Karpas-422 (cell line): ENCODE data around the gene EDDM3A. TPM values are rescaled to one million over a fixed set of nuclear protein-coding genes. Genes with fewer than 3 reads are reported as not detected.

ENCODE experiments used
- DNase-seq: peaks from one replicate; pipeline ENCODE4 v3.0.0-alpha.2; 2015
- H2AFZ ChIP-seq: fragments of 200-600 bp; sonication (generic); 2 replicates; pipeline ENCODE4 v1.6.1; 2014; ENCODE audit warnings: antibody characterized with exemption, low read length, mixed read lengths
- H3K27ac ChIP-seq: fragments of 200-600 bp; sonication (generic); 2 replicates; pipeline ENCODE4 v1.5.1; 2014; ENCODE audit warnings: mild to moderate bottlenecking, low read length, moderate library complexity
- H3K27me3 ChIP-seq: fragments of 200-600 bp; sonication (generic); 2 replicates; pipeline ENCODE4 v1.6.1; 2014; ENCODE audit warnings: low read length, mixed read lengths
- H3K36me3 ChIP-seq: fragments of 200-600 bp; sonication (generic); 2 replicates; pipeline ENCODE4 v1.6.1; 2014; ENCODE audit warnings: low read length, mixed read lengths; ENCODE audit not compliant: insufficient read depth
- H3K4me1 ChIP-seq: fragments of 200-600 bp; sonication (generic); 2 replicates; pipeline ENCODE4 v1.6.1; 2014; ENCODE audit warnings: mild to moderate bottlenecking, low read length, mixed read lengths
- H3K4me2 ChIP-seq: fragments of 200-600 bp; sonication (generic); 2 replicates; pipeline ENCODE4 v1.6.1; 2014; ENCODE audit warnings: low read length, low read depth, mild to moderate bottlenecking; ENCODE audit not compliant: poor library complexity, severe bottlenecking
- H3K4me3 ChIP-seq: fragments of 200-600 bp; sonication (generic); 2 replicates; pipeline ENCODE4 v1.5.1; 2014; ENCODE audit warnings: mild to moderate bottlenecking, antibody characterized with exemption, low read length, mixed read lengths
- H3K79me2 ChIP-seq: fragments of 200-600 bp; sonication (generic); 2 replicates; pipeline ENCODE4 v1.6.1; 2014; ENCODE audit warnings: mild to moderate bottlenecking, low read length, mixed read lengths
- H3K9ac ChIP-seq: fragments of 200-600 bp; sonication (generic); 2 replicates; pipeline ENCODE4 v1.6.0; 2014; ENCODE audit warnings: low read length
- H3K9me2 ChIP-seq: fragments of 200-600 bp; sonication (generic), shearing (Covaris generic); replicated peaks from 2 replicates; pipeline ENCODE4 v1.6.0; 2014; ENCODE audit warnings: mild to moderate bottlenecking, low read length, moderate library complexity; ENCODE audit not compliant: insufficient read depth
- H3K9me3 ChIP-seq: fragments of 300-700, 200-600 bp; sonication (generic); 2 replicates; pipeline ENCODE4 v1.6.1; 2014; ENCODE audit warnings: low read length, mixed read lengths
- H4K20me1 ChIP-seq: fragments of 200-600 bp; sonication (generic); 2 replicates; pipeline ENCODE4 v1.6.1; 2014; ENCODE audit warnings: mild to moderate bottlenecking, antibody characterized with exemption, low read length, low read depth; ENCODE audit not compliant: insufficient read depth
- total RNA-seq: library from RNA; depleted of rRNA; stranded (reverse); fragments of >200 nt; shearing (Covaris generic); gene quantifications from 2 replicates; pipeline ENCODE4 v1.2.3, GENCODE V29; 2014; ENCODE audit warnings: low replicate concordance

Gene EDDM3A
- total RNA-seq, 1 experiment from 2014 or later, result not detected

DNA sequence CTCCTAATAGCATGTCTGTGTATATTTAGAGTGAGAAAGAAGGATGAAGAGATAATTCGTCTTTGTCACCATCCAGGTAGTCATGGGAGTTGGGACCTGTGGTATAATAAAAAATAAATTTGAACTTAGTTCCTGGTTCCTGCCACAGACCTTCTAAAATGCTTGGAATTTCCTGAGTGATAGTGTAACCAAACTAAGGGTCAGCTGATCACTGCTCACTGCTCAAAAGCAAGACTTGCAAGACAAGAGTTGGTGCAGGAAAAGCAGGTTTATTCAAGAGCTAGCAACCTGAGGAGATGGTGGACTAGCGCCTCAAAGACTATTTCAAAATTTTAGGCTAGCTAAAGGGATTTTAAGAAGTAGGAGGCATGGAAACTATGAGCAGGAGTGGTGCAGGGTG is 38.1 kb upstream of the EDDM3A start:
- no peaks in the 10 kb centered on the region for H3K36me3 ChIP-seq
- H3K4me3 ChIP-seq, result no peak overlapping the region
- H3K9ac ChIP-seq, result no peak overlapping the region
- H3K27ac ChIP-seq, result no peak overlapping the region
- DNase-seq, result no peak
- no peak overlapping the region for H2AFZ ChIP-seq
- H3K27me3 ChIP-seq, result no peaks in the 10 kb centered on the region
- no peaks in the 10 kb centered on the region for H3K4me1 ChIP-seq
- H3K9me3 ChIP-seq, result no peaks in the 10 kb centered on the region
- no peaks in the 10 kb centered on the region for H3K79me2 ChIP-seq
- no peaks in the 10 kb centered on the region for H4K20me1 ChIP-seq
- H3K4me2 ChIP-seq, result no peak overlapping the region
- no peaks in the 10 kb centered on the region for H3K9me2 ChIP-seq

DNA sequence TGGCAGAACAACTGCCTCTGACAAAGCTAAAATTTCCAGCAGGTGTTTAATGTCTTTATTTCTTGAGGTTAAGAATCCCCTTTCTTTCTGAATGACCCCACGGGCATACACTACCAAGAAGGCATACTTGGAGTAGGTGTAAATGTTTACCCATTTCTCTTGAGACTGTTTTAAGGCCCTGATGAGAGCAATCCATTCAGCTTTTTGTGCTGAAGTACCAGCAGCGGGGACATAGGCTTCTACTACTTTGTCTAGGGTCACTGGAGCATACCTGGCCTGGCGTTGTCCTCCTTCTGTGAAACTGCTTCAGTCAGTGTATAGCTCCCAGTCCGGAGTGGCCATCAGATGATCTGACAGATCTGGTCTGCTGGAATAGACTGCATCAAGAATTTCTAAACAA is 34.4 kb upstream of the EDDM3A start:
- H3K9me3 ChIP-seq, result no peaks in the 10 kb centered on the region
- H4K20me1 ChIP-seq, result no peaks in the 10 kb centered on the region
- no peaks in the 10 kb centered on the region for H3K36me3 ChIP-seq
- no peak overlapping the region for H3K4me3 ChIP-seq
- H2AFZ ChIP-seq, result no peak overlapping the region
- no peak for DNase-seq
- no peak overlapping the region for H3K9ac ChIP-seq
- no peak overlapping the region for H3K4me2 ChIP-seq
- H3K79me2 ChIP-seq, result no peaks in the 10 kb centered on the region
- no peaks in the 10 kb centered on the region for H3K27me3 ChIP-seq
- H3K9me2 ChIP-seq, result no peaks in the 10 kb centered on the region
- H3K4me1 ChIP-seq, result no peaks in the 10 kb centered on the region
- no peak overlapping the region for H3K27ac ChIP-seq

- H3K79me2 ChIP-seq, result no peaks in the 10 kb centered on the region
- H3K9me3 ChIP-seq, result no peaks in the 10 kb centered on the region
- no peak overlapping the region for H3K4me3 ChIP-seq
- H3K36me3 ChIP-seq, result no peaks in the 10 kb centered on the region
- no peak overlapping the region for H3K9ac ChIP-seq
- no peak for DNase-seq
- H4K20me1 ChIP-seq, result no peaks in the 10 kb centered on the region
- no peaks in the 10 kb centered on the region for H3K4me1 ChIP-seq
- no peak overlapping the region for H3K4me2 ChIP-seq
- H3K9me2 ChIP-seq, result no peaks in the 10 kb centered on the region
- H3K27ac ChIP-seq, result no peak overlapping the region
- no peak overlapping the region for H2AFZ ChIP-seq
- H3K27me3 ChIP-seq, result no peaks in the 10 kb centered on the region
Observed at GRCh38 chr14:20711685-20712084, 34.0 kb upstream of the EDDM3A start.

- H3K4me1 ChIP-seq, result no peaks in the 10 kb centered on the region
- no peaks in the 10 kb centered on the region for H4K20me1 ChIP-seq
- no peak for DNase-seq
- H3K9me2 ChIP-seq, result no peaks in the 10 kb centered on the region
- H3K4me2 ChIP-seq, result no peak overlapping the region
- no peak overlapping the region for H2AFZ ChIP-seq
- no peak overlapping the region for H3K4me3 ChIP-seq
- no peaks in the 10 kb centered on the region for H3K27me3 ChIP-seq
- H3K79me2 ChIP-seq, result no peaks in the 10 kb centered on the region
- H3K9me3 ChIP-seq, result no peaks in the 10 kb centered on the region
- H3K36me3 ChIP-seq, result no peaks in the 10 kb centered on the region
- no peak overlapping the region for H3K27ac ChIP-seq
- H3K9ac ChIP-seq, result no peak overlapping the region
Observed at GRCh38 chr14:20712904-20713303, 32.8 kb upstream of the EDDM3A start.

DNA sequence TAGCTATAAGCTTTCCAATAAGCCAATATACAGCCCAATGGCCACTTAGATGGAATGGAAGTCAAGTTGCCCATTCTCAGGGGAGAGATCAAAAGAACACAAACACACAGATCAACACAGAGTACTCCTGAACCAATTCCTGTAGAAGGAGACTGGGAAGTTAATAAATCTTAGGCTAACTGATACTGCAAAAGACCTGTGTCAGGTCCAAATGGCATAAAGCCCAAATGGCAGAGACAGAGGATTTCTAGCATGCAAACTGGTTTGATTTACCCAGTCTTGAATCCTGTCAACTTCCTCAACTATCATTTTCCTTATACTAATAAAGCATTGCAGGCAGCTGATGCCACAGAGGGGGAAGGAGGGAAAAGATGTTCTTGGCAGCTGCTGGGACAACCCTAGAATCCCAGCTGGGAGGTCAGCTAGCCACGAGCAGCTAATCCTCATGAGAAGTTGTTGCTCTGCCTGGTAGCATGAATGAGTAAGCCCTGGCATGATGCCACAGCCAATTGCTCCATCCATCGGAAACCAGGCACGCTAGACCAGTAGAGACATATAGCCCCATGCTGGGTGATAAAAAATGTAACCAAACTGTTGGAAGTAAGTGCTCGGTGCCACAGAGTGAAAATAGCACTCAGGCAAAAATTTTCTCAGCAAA is 31.0 kb upstream of the EDDM3A start:
- no peaks in the 10 kb centered on the region for H3K79me2 ChIP-seq
- H3K9ac ChIP-seq, result no peak overlapping the region
- DNase-seq, result no peak
- H3K4me2 ChIP-seq, result no peak overlapping the region
- H3K36me3 ChIP-seq, result no peaks in the 10 kb centered on the region
- no peaks in the 10 kb centered on the region for H4K20me1 ChIP-seq
- H3K27me3 ChIP-seq, result no peaks in the 10 kb centered on the region
- H3K27ac ChIP-seq, result no peak overlapping the region
- H3K9me2 ChIP-seq, result no peaks in the 10 kb centered on the region
- H3K9me3 ChIP-seq, result no peaks in the 10 kb centered on the region
- H3K4me1 ChIP-seq, result no peaks in the 10 kb centered on the region
- H2AFZ ChIP-seq, result no peak overlapping the region
- H3K4me3 ChIP-seq, result no peak overlapping the region

DNA sequence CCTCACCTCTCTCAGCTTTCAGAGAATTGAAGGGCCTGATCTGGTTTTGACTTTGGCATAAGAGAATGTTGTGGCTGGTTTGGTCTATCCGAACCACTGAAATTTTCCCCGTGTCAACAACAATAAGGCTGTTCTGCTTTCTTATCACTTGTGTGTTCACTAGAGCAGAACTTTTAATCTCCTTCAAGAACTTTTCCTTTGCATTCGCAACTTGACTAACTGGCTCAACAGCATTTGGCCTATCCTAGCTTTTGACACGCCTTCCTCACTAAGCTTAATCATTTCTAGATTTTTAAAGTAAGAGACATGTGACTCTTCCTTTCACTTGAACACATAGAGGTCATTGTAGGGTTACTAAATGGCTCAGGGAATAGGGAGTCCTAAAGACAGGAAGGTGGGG is 25.9 kb upstream of the EDDM3A start:
- Histone ChIP-seq H3K4me2 (no peak overlapping the region), H3K4me3 (no peak overlapping the region), H3K9ac (no peak overlapping the region), H3K79me2 (no peaks in the 10 kb centered on the region), H3K4me1 (no peaks in the 10 kb centered on the region), H3K9me2 (no peaks in the 10 kb centered on the region), H3K27ac (no peak overlapping the region), H3K36me3 (no peaks in the 10 kb centered on the region), H3K27me3 (no peaks in the 10 kb centered on the region), H3K9me3 (no peaks in the 10 kb centered on the region), H4K20me1 (no peaks in the 10 kb centered on the region), H2AFZ (no peak overlapping the region)
- no peak for DNase-seq

DNA sequence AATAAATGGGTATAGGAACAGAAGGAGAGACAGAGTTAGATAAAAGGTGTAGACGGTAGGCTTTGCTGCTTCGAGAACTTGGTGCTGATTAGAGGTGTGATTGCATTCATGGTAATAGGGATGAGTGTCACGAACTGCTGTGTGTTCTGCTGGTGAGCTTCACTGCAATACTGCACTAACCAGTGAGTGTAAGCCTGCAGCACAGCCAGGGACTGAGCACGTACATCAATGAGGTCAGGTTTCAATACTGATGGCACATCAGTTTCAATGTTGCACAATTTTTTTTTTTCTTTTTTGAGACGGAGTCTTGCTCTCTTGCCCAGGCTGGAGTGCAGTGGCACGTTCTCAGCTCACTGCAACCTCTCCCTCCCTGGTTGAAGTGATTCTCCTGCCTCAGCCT is 24.9 kb upstream of the EDDM3A start:
- no peaks in the 10 kb centered on the region for H3K9me2 ChIP-seq
- no peaks in the 10 kb centered on the region for H3K27me3 ChIP-seq
- no peak overlapping the region for H3K4me3 ChIP-seq
- H2AFZ ChIP-seq, result no peak overlapping the region
- H3K4me1 ChIP-seq, result no peaks in the 10 kb centered on the region
- H3K9me3 ChIP-seq, result no peaks in the 10 kb centered on the region
- H3K79me2 ChIP-seq, result no peaks in the 10 kb centered on the region
- H3K4me2 ChIP-seq, result no peak overlapping the region
- no peak overlapping the region for H3K9ac ChIP-seq
- no peaks in the 10 kb centered on the region for H4K20me1 ChIP-seq
- no peaks in the 10 kb centered on the region for H3K36me3 ChIP-seq
- DNase-seq, result no peak
- H3K27ac ChIP-seq, result no peak overlapping the region

DNA sequence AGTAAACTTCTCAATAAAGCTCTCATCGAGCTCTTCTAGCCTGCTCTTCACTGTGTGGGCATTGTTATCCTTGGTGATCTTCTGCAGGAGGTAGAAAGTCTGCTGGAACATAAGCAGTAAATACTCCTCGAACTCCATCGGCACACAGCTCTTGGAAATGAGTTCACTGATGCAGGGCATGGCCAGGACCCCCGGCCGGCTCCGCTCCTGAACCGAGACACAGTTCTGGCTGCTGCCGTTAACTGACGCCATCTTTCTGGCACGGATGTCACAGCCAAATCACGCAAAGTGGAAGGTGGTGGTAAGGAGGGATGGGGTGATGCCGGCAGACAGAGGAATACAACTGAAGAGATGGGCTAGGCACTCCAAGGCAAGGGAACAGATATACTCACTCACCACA is 23.7 kb upstream of the EDDM3A start:
- Histone ChIP-seq H3K4me1 (no peaks in the 10 kb centered on the region), H3K79me2 (no peaks in the 10 kb centered on the region), H3K4me3 (no peak overlapping the region), H3K27ac (no peak overlapping the region), H3K9me3 (no peaks in the 10 kb centered on the region), H3K4me2 (no peak overlapping the region), H2AFZ (no peak overlapping the region), H3K9me2 (no peaks in the 10 kb centered on the region), H3K27me3 (no peaks in the 10 kb centered on the region), H4K20me1 (no peaks in the 10 kb centered on the region), H3K9ac (no peak overlapping the region), H3K36me3 (no peaks in the 10 kb centered on the region)
- no peak for DNase-seq

DNA sequence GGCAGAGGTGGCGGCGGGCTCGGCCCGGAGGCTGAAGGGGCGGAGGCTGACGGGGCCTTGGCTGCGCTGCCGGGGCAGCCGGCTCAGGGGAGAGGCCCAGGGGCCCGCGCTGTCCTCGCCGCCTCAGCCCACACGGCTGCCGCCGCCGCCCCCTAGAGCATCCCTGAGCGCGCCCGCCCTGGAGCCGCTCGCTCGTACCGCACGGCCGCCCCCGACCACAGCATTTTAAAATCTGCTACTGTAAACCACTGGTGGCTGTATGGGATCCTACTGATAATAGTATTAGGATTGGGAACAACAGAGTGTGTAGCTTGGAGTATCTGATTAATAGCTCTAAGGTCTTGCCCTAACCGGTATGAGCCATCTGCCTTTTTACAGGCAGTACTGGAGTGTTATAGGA is 22.2 kb upstream of the EDDM3A start:
- no peak for DNase-seq
- Histone ChIP-seq H3K4me3 (no peak overlapping the region), H2AFZ (no peak overlapping the region), H3K36me3 (no peaks in the 10 kb centered on the region), H3K4me1 (no peaks in the 10 kb centered on the region), H4K20me1 (no peaks in the 10 kb centered on the region), H3K4me2 (no peak overlapping the region), H3K79me2 (no peaks in the 10 kb centered on the region), H3K27me3 (no peaks in the 10 kb centered on the region), H3K27ac (no peak overlapping the region), H3K9me3 (no peaks in the 10 kb centered on the region), H3K9me2 (no peaks in the 10 kb centered on the region), H3K9ac (no peak overlapping the region)
